GM10266 (cell line): Measurements from ENCODE around the gene AGBL4.

ENCODE experiments used
- DNase-seq: peaks from one replicate; pipeline ENCODE4 v3.0.0; 2012; ENCODE audit errors: extremely low spot score
- CTCF ChIP-seq: IDR thresholded peaks from 2 replicates; pipeline ENCODE4 v1.5.1; 2012; ENCODE audit warnings: mild to moderate bottlenecking, low read depth; ENCODE audit not compliant: control insufficient read depth, insufficient read depth; ENCODE audit errors: missing control alignments

Gene AGBL4

GRCh38 chr1:48547561-48548220 lies 1476.1 kb downstream of the AGBL4 start:
- DNase-seq = no peak
- TF ChIP-seq CTCF = no peak

GRCh38 chr1:48543854-48544253 lies 1479.9 kb downstream of the AGBL4 start:
- no peak for TF ChIP-seq CTCF
- no peak for DNase-seq

- no peak for TF ChIP-seq CTCF
- DNase-seq = no peak
These were observed 1483.2 kb downstream of the AGBL4 start for GRCh38 chr1:48540587-48540986.

GRCh38 chr1:48536477-48536876 lies 1487.3 kb downstream of the AGBL4 start:
- no peak for TF ChIP-seq CTCF
- DNase-seq = no peak

GRCh38 chr1:48532976-48533375 lies 1490.8 kb downstream of the AGBL4 start:
- TF ChIP-seq CTCF = no peak
- no peak for DNase-seq

- peak; percentile 57 for DNase-seq
- peak; percentile 69 for TF ChIP-seq CTCF
These were observed 1492.9 kb downstream of the AGBL4 start for GRCh38 chr1:48530727-48531351.

- no peak for TF ChIP-seq CTCF
- DNase-seq = no peak
These were observed 1496.7 kb downstream of the AGBL4 start for GRCh38 chr1:48527051-48527450.
